Thyroid gland (tissue), 4 donors: ENCODE measurements around the gene KCNAB2. TPM values are rescaled to one million over a fixed set of nuclear protein-coding genes. Genes with fewer than 3 reads are reported as not detected.
"Not testable (repeated sequence)": the region's sequence is repeated elsewhere in the genome, so short reads cannot be mapped to it uniquely, and the experiment has no call there.

Experiments
- DNase-seq, 2 donors: peaks; one replicate each; pipeline ENCODE4 v3.0.0-alpha.2; 2019
- H3K27ac ChIP-seq, 3 donors: fragments of 200-600 bp; sonication (generic); 1 replicate in 2 of 3; 2 replicates in 1 of 3; pipeline ENCODE4 v1.5.1; 2016 to 2019; ENCODE audit warnings: mild to moderate bottlenecking in 1 of 3, moderate library complexity in 1 of 3
- H3K27me3 ChIP-seq: fragments of 200-600 bp; sonication (generic); one replicate; pipeline ENCODE4 v1.5.1; 2019
- H3K36me3 ChIP-seq, 2 donors: fragments of 200-600 bp; sonication (generic); one replicate each; pipeline ENCODE4 v1.5.1; 2016 to 2019
- H3K4me1 ChIP-seq, 2 donors: fragments of 200-600 bp; sonication (generic); one replicate each; pipeline ENCODE4 v1.5.1; 2017 to 2019
- H3K4me3 ChIP-seq, 3 donors: fragments of 200-600 bp; sonication (generic); replicated peaks in 1 of 3; 1 replicate in 2 of 3; 2 replicates in 1 of 3; pipeline ENCODE4 v1.5.1; 2016; ENCODE audit warnings: mild to moderate bottlenecking in 1 of 3
- H3K9me3 ChIP-seq: fragments of 200-600 bp; sonication (generic); one replicate; pipeline ENCODE4 v1.5.1; 2017
- POLR2A ChIP-seq, 2 donors: fragments of 450-650 bp; IDR thresholded peaks; one replicate each; pipeline ENCODE4 v1.6.1; 2017; ENCODE audit warnings: antibody characterized with exemption in 2 of 2, mild to moderate bottlenecking in 2 of 2, moderate library complexity in 1 of 2
- WGBS, 2 donors: methylation state at CpG; one replicate each; pipeline ENCODE4 v1.1.5; 2017; 5-methylcytosine and 5-hydroxymethylcytosine counted together
- intact Hi-C: fragments of 100-400 bp; cut with DNase I; formaldehyde crosslinking; loops from one replicate; pipeline ENCODE4 v1.15.1; 2023
- total RNA-seq, 4 donors: library from RNA; depleted of rRNA; stranded (reverse); fragments of >200 nt; gene quantifications; one replicate each; pipeline ENCODE4 v1.2.3, GENCODE V29; 2016
- TF ChIP-seq, protein P1 (sequence below), 6 experiments: fragments of 200-600 bp in 3 of 6; fragments of 450-650 bp in 3 of 6; sonication (generic) in 3 of 6; IDR thresholded peaks; one replicate each; pipeline ENCODE4 v1.5.1; 2016 to 2019; ENCODE audit warnings: antibody characterized with exemption in 6 of 6, mild to moderate bottlenecking in 2 of 6, inconsistent platforms in 1 of 6, moderate library complexity in 1 of 6

The KCNAB2 gene
- total RNA-seq, 4 donors from 2014 or later = 3.1 to 7.3 (median 6.1) TPM

GRCh38 chr1:6057170-6057845, 11.6 kb downstream of the KCNAB2 start:
- Histone ChIP-seq H3K4me1 (peaks cover 3 to 17% of the 10 kb centered on the region in 2 donors), H3K27ac (no peak overlapping the region), H3K4me3 (no peak overlapping the region), H3K27me3 (no peaks in the 10 kb centered on the region), H3K36me3 (no peaks in the 10 kb centered on the region), H3K9me3 (no peaks in the 10 kb centered on the region)
- no peak for DNase-seq
- TF ChIP-seq, protein P1, sequence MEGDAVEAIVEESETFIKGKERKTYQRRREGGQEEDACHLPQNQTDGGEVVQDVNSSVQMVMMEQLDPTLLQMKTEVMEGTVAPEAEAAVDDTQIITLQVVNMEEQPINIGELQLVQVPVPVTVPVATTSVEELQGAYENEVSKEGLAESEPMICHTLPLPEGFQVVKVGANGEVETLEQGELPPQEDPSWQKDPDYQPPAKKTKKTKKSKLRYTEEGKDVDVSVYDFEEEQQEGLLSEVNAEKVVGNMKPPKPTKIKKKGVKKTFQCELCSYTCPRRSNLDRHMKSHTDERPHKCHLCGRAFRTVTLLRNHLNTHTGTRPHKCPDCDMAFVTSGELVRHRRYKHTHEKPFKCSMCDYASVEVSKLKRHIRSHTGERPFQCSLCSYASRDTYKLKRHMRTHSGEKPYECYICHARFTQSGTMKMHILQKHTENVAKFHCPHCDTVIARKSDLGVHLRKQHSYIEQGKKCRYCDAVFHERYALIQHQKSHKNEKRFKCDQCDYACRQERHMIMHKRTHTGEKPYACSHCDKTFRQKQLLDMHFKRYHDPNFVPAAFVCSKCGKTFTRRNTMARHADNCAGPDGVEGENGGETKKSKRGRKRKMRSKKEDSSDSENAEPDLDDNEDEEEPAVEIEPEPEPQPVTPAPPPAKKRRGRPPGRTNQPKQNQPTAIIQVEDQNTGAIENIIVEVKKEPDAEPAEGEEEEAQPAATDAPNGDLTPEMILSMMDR (IDR thresholded peaks at IDR 0.05) = no peak
- intact Hi-C loops = loop anchor here (10.0 kb wide), 1 partner anchor 287 kb away; no protein-coding TSS in a partner anchor
- 89 to 90% methylated on average over 8 to 9 of the region's 9 CpGs for WGBS, 2 donors

- no peak overlapping the region for H3K27ac ChIP-seq
- H3K4me3 ChIP-seq = no peak overlapping the region
- intact Hi-C loops = loop anchor here (10.0 kb wide), 1 partner anchor 285 kb away; no protein-coding TSS in a partner anchor
- H3K36me3 ChIP-seq = no peaks in the 10 kb centered on the region
- TF ChIP-seq, protein P1 (IDR thresholded peaks at IDR 0.05) = no peak
- TF ChIP-seq POLR2A (IDR thresholded peaks at IDR 0.05) = no peak
- DNase-seq = no peak
- no peaks in the 10 kb centered on the region for H3K9me3 ChIP-seq
- H3K27me3 ChIP-seq = no peaks in the 10 kb centered on the region
- WGBS, 2 donors = 94% methylated on average over 7 to 8 of the region's 9 CpGs
- H3K4me1 ChIP-seq = peaks cover 3 to 14% of the 10 kb centered on the region in 2 donors
Observed at GRCh38 chr1:6059866-6060265, 14.2 kb downstream of the KCNAB2 start.

DNA sequence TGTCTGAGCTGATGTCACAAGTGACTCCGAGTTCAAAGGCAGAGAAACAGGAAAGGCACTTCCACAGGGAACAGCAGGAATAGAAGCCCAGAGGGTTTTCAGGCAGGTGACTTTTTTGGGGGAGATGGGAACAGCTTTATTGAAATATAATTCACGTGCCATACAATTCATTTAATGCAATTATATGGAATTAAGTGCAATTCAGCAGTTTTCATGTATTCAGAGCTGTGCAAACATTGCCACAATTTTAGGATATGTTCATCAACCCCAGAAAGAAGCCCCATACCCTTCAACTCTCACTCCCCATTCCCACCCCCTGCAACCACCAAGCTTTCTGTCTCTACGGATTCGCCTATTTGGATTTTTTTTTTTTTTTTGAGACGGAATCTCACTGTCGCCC, 17.0 kb downstream of the KCNAB2 start:
- TF ChIP-seq, protein P1 (IDR thresholded peaks at IDR 0.05) = no peak
- TF ChIP-seq POLR2A (IDR thresholded peaks at IDR 0.05) = no peak
- H3K9me3 ChIP-seq = no peaks in the 10 kb centered on the region
- peaks cover 3 to 14% of the 10 kb centered on the region in 2 donors for H3K4me1 ChIP-seq
- no peaks in the 10 kb centered on the region for H3K36me3 ChIP-seq
- WGBS, 2 donors = 91 to 92% methylated on average over 6 of the region's 6 CpGs
- H3K27me3 ChIP-seq = no peaks in the 10 kb centered on the region
- no peak overlapping the region for H3K27ac ChIP-seq
- DNase-seq = no peak
- H3K4me3 ChIP-seq = no peak overlapping the region
- intact Hi-C loops = no loop called here

DNA sequence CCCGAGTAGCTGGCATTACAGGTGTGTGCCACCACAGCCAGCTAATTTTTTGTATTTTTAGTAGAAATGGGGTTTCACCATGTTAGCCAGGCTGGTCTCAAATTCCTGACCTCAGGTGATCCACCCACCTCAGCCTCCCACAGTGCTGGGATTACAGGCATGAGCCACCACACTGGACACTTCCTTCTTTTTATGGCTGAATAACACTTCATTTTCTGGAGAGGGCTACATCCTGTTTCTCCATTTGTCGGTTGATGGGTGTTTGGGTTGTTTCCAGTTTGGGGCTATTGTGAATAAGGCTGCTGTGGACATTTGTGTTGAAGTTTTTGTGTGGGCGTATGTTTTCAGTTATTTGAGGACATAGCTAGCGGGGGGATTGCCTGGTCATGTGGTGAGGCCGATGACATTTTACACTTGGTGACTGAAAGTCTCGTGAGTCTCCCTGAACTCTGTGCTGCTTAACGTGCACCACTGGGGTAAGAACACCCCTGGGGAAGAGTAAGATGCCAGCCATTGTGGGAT, 17.9 kb downstream of the KCNAB2 start:
- DNase-seq, H3K4me1 ChIP-seq, H3K27me3 ChIP-seq, H3K9me3 ChIP-seq, H3K36me3 ChIP-seq, H3K27ac ChIP-seq, intact Hi-C loops, H3K4me3 ChIP-seq: not testable (repeated sequence)
- WGBS, 2 donors = 74 to 80% methylated on average over 7 of the region's 7 CpGs

GRCh38 chr1:6065093-6065858, 19.6 kb downstream of the KCNAB2 start:
- H3K4me3 ChIP-seq = no peak overlapping the region
- no peak for DNase-seq
- intact Hi-C loops = no loop called here
- H3K27ac ChIP-seq = no peak overlapping the region
- no peaks in the 10 kb centered on the region for H3K4me1 ChIP-seq
- no peaks in the 10 kb centered on the region for H3K27me3 ChIP-seq
- H3K36me3 ChIP-seq = no peaks in the 10 kb centered on the region
- no peaks in the 10 kb centered on the region for H3K9me3 ChIP-seq
- no peak for TF ChIP-seq POLR2A (IDR thresholded peaks at IDR 0.05)
- TF ChIP-seq, protein P1 (IDR thresholded peaks at IDR 0.05) = no peak
- 79 to 82% methylated on average over 10 to 16 of the region's 28 CpGs for WGBS, 2 donors
